ENCODE results near the gene FGF8. TPM values are rescaled to one million over a fixed set of nuclear protein-coding genes. Genes with fewer than 3 reads are reported as not detected.
"Not testable (repeated sequence)": the region's sequence is repeated elsewhere in the genome, so short reads cannot be mapped to it uniquely, and the experiment has no call there.

Gene FGF8
- total and polyA plus RNA-seq, 7 donors, result not detected

GRCh38 chr10:101793526-101793925 is 17.6 kb upstream of the FGF8 start:
- no peaks in the 10 kb centered on the region for H3K4me1 ChIP-seq
- ATAC-seq (no peak), DNase-seq (no peak)
- TF ChIP-seq, protein P1, sequence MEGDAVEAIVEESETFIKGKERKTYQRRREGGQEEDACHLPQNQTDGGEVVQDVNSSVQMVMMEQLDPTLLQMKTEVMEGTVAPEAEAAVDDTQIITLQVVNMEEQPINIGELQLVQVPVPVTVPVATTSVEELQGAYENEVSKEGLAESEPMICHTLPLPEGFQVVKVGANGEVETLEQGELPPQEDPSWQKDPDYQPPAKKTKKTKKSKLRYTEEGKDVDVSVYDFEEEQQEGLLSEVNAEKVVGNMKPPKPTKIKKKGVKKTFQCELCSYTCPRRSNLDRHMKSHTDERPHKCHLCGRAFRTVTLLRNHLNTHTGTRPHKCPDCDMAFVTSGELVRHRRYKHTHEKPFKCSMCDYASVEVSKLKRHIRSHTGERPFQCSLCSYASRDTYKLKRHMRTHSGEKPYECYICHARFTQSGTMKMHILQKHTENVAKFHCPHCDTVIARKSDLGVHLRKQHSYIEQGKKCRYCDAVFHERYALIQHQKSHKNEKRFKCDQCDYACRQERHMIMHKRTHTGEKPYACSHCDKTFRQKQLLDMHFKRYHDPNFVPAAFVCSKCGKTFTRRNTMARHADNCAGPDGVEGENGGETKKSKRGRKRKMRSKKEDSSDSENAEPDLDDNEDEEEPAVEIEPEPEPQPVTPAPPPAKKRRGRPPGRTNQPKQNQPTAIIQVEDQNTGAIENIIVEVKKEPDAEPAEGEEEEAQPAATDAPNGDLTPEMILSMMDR (IDR thresholded peaks at IDR 0.05), result no peak
- intact Hi-C loops (cut with DNase I), result no loop called here
- H3K27me3 ChIP-seq (ENCODE audit: insufficient read depth in 3 of 3, low read length in 2 of 3), result no peaks in the 10 kb centered on the region
- H3K27ac ChIP-seq, result no peak overlapping the region
- peaks cover 14 to 100% of the 10 kb centered on the region in 2 donors for H3K36me3 ChIP-seq (ENCODE audit: insufficient read depth in 1 of 2, low read depth in 1 of 2)
- 95 to 97% (median 96%) methylated on average over 12 of the region's 12 CpGs for WGBS, 3 donors
- no peaks in the 10 kb centered on the region for H3K9me3 ChIP-seq
- H3K4me3 ChIP-seq, result no peak overlapping the region

- TF ChIP-seq, protein P1 (IDR thresholded peaks at IDR 0.05), result no peak
- Histone ChIP-seq H3K4me3 (no peak overlapping the region), H3K9me3 (no peaks in the 10 kb centered on the region), H3K27me3 (ENCODE audit: insufficient read depth in 3 of 3, low read length in 2 of 3) (no peaks in the 10 kb centered on the region), H3K36me3 (ENCODE audit: insufficient read depth in 1 of 2, low read depth in 1 of 2) (peaks cover 17 to 100% of the 10 kb centered on the region in 2 donors), H3K4me1 (peaks cover under 1% of the 10 kb centered on the region), H3K27ac (no peak overlapping the region)
- intact Hi-C loops (cut with DNase I), result no loop called here
- ATAC-seq (no peak), DNase-seq (no peak)
- WGBS, 3 donors, result 89 to 95% (median 91%) methylated on average over 7 of the region's 7 CpGs
Observed at GRCh38 chr10:101789686-101790085, 13.8 kb upstream of the FGF8 start.

DNA sequence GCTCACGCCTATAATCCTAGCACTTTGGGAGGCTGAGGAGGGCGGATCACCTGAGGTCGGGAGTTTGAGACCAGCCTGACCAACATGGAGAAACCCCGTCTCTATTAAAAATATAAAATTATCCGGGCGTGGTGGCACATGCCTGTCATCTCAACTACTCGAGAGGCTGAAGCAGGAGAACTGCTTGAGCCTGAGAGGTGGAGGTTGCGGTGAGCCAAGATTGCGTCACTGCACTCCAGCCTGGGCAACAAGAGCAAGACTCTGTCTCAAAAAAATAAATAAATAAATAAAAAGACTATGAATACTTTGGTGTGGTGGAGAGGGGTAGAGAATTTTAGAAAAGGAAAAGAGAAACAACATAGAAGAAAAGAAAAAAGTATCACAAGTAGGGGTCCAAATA is 13.3 kb upstream of the FGF8 start:
- H3K4me3 ChIP-seq; H3K4me1 ChIP-seq; DNase-seq; intact Hi-C loops (cut with DNase I); H3K9me3 ChIP-seq; H3K27me3 ChIP-seq (ENCODE audit: insufficient read depth in 3 of 3, low read length in 2 of 3); ATAC-seq; H3K27ac ChIP-seq: not testable (repeated sequence)
- WGBS, 3 donors, result 82 to 91% (median 86%) methylated on average over 9 of the region's 9 CpGs
- peaks cover 17 to 100% of the 10 kb centered on the region in 2 donors for H3K36me3 ChIP-seq (ENCODE audit: insufficient read depth in 1 of 2, low read depth in 1 of 2)

DNA sequence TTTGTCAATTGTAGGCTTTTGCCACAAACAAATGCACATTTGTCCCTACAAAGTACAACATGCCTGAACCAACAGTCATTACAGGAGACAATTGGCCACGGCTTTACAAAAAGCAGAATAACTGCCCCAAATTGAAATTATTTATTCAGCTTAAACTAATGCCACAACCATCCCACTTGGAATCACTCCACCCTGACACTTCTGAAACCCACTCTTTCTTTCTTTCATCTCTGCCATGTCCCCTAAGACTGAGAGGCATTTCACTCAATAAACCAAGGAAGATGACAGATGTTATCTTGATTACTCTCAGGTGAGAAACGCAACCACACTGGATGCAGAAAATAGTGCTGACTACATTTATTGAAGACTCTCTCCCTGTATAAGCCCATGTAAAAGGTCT is 9.9 kb upstream of the FGF8 start:
- Histone ChIP-seq H3K27me3 (ENCODE audit: insufficient read depth in 3 of 3, low read length in 2 of 3) (no peaks in the 10 kb centered on the region), H3K4me1 (peaks cover 25% of the 10 kb centered on the region), H3K27ac (no peak overlapping the region), H3K36me3 (ENCODE audit: insufficient read depth in 1 of 2, low read depth in 1 of 2) (peaks cover 12 to 71% of the 10 kb centered on the region in 2 donors), H3K9me3 (no peaks in the 10 kb centered on the region), H3K4me3 (no peak overlapping the region)
- TF ChIP-seq, protein P1 (IDR thresholded peaks at IDR 0.05), result no peak
- ATAC-seq (no peak), DNase-seq (no peak)
- WGBS, 3 donors, result 69 to 86% (median 86%) methylated on average over 2 of the region's 2 CpGs
- intact Hi-C loops (cut with DNase I), result no loop called here

DNA sequence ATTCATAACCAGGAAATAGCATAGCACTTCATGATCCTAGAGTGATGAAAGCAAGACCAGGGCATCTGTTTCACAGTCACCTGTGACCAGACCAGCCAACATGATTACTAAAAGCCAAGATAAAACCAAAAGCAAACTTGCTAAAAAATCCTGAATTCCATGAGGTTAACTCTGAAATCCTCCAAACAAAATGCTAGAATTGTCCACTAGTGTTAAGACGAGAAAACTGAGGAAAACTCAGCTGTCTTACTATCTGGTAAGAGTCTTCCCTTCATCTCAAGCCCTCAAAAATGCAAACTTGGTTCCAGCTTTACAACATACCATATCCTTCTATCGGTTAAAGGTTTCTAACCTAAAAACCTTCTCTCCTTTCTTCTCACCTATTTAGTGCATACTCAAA is 8.6 kb upstream of the FGF8 start:
- H3K36me3 ChIP-seq (ENCODE audit: insufficient read depth in 1 of 2, low read depth in 1 of 2), result peaks cover 12 to 58% of the 10 kb centered on the region in 2 donors
- intact Hi-C loops (cut with DNase I), result no loop called here
- WGBS, 3 donors, result 82 to 87% (median 87%) methylated on average over 2 of the region's 2 CpGs
- H3K4me3 ChIP-seq, result no peak overlapping the region
- ATAC-seq (no peak), DNase-seq (no peak)
- H3K9me3 ChIP-seq, result no peaks in the 10 kb centered on the region
- TF ChIP-seq, protein P1 (IDR thresholded peaks at IDR 0.05), result no peak
- peaks cover 33% of the 10 kb centered on the region for H3K4me1 ChIP-seq
- H3K27ac ChIP-seq, result no peak overlapping the region
- H3K27me3 ChIP-seq (ENCODE audit: insufficient read depth in 3 of 3, low read length in 2 of 3), result peaks cover 0 to 2% (median 0%) of the 10 kb centered on the region in 3 donors
